ENCODE measurements around the gene YDJC. TPM values are rescaled to one million over a fixed set of nuclear protein-coding genes. Genes with fewer than 3 reads are reported as not detected.

YDJC gene
- total and polyA plus RNA-seq, 2 of the 13 experiments (the other 11 are each of a cell fraction or from before 2014, with no cell fraction given) = 15.3 to 32.0 TPM

DNA sequence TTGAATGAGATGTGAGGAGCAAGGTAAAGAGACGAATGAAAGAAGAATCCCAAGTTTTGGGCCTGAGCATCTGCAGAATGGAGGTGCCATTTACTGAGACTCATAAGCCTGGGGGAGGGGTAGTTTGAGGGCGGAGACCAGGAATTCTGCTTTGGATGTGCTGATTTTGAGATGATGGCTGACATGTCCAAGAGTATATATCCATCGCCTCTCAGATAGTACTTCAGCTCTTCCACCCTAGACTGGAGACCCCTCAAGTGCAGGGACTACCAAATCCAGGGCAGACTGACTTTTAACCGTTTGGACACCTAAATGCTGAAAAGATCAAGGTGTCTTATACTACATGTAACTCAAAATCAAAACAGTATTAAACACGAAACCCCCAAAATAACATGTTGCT is 11.0 kb upstream of the YDJC start:
- Histone ChIP-seq H3K27me3 (ENCODE audit: control insufficient read depth in 1 of 2, insufficient read depth in 2 of 2, low read length in 2 of 2) (peaks cover 0 to 4% of the 10 kb centered on the region in 2 experiments; a peak in 2 of 5 replicates), H3K9me3 (ENCODE audit: low read length) (no peaks in the 10 kb centered on the region), H3K36me3 (replicated peaks in 1 of 2; ENCODE audit: control insufficient read depth in 1 of 2, insufficient read depth in 2 of 2, low read length in 2 of 2) (peaks cover 0 to 8% of the 10 kb centered on the region in 2 experiments; a peak in 2 of 5 replicates), H3K4me3 (replicated peaks in 1 of 3; ENCODE audit: insufficient read depth in 1 of 3, low read depth in 2 of 3, low read length in 3 of 3) (peak overlapping the region in 2 of 3 experiments; percentile 40 to 85; a peak in 2 of 6 replicates), H3K27ac (ENCODE audit: extremely low read length, insufficient read depth, low read length) (peak overlapping the region; percentile 86), H3K4me2 (ENCODE audit: low read depth, low read length) (peak overlapping the region; percentile 96), H3K9ac (ENCODE audit: insufficient read depth, low read depth, low read length) (peak overlapping the region; percentile 85; the same call in 1 of the 2 replicates), H3K79me2 (ENCODE audit: insufficient read depth, low read length) (peaks cover 8% of the 10 kb centered on the region), H2AFZ (ENCODE audit: low read length) (no peak overlapping the region), H4K20me1 (ENCODE audit: insufficient read depth, low read length) (no peaks in the 10 kb centered on the region), H3K4me1 (ENCODE audit: insufficient read depth, low read length) (peaks cover 64% of the 10 kb centered on the region)
- FAIRE-seq (no peak), ATAC-seq (no peak), DNase-seq (ENCODE audit: low spot score) (no peak)
- 76% methylated on average over 5 of the region's 5 CpGs for whole genome bisulfite sequencing (ENCODE audit: low lambda C conversion rate)
- no TSS peak for BruUV-seq (replicated peaks)
- POLR2A ChIA-PET = interaction anchor here (1.1 to 3.3 kb wide), 8 partner anchors 8 to 72 kb away, joined by 3 to 58 read pairs (median 11); partner anchors contain the start of genes CCDC116, PPIL2 and YDJC
- CTCF ChIA-PET (ENCODE audit: low intra/inter-chr PET ratio, low total read pairs) = interaction anchor here (3.0 kb wide), 1 partner anchor 11 kb away, joined by 16 read pairs; the partner anchor contains the start of gene YDJC
- in situ Hi-C loops (cut with HindIII; ENCODE audit: extremely low pct_ligation_motif_present, low pct_unique_long_range_greater_than_20kb) (no loop called here), intact Hi-C loops (cut with micrococcal nuclease; ENCODE audit: unreplicated experiment) (loop anchor here (5.0 kb wide), 1 partner anchor 49 kb away; no protein-coding TSS in a partner anchor)
- TF ChIP-seq ZNF282 (IDR thresholded peaks at IDR 0.05; ENCODE audit: partially characterized antibody) (no peak), FOXK1 (CRISPR knock-in tag; IDR thresholded peaks at IDR 0.05; ENCODE audit: borderline replicate concordance, low read depth) (no peak), PTBP1 (IDR thresholded peaks at IDR 0.05; ENCODE audit: low read depth, low read length, poor library complexity, severe bottlenecking) (no peak), ZFP37 (CRISPR knock-in tag; IDR thresholded peaks at IDR 0.05; ENCODE audit: borderline replicate concordance) (no peak), SAFB2 (CRISPR knock-in tag; IDR thresholded peaks at IDR 0.05; ENCODE audit: borderline replicate concordance, low read depth) (no peak), ZFP90 (CRISPR knock-in tag; IDR thresholded peaks at IDR 0.05; ENCODE audit: borderline replicate concordance) (no peak), MEIS1 (CRISPR knock-in tag; IDR thresholded peaks at IDR 0.05; ENCODE audit: borderline replicate concordance) (no peak), BORCS8-MEF2B (CRISPR knock-in tag; IDR thresholded peaks at IDR 0.05) (no peak), EEA1 (CRISPR knock-in tag; IDR thresholded peaks at IDR 0.05; ENCODE audit: borderline replicate concordance) (no peak), HMGA1 (CRISPR knock-in tag; conservative IDR thresholded peaks at IDR 0.05) (no peak), EZH2 (conservative IDR thresholded peaks at IDR 0.05; ENCODE audit: low read depth, low read length) (no peak)
- TF ChIP-seq, protein P1, sequence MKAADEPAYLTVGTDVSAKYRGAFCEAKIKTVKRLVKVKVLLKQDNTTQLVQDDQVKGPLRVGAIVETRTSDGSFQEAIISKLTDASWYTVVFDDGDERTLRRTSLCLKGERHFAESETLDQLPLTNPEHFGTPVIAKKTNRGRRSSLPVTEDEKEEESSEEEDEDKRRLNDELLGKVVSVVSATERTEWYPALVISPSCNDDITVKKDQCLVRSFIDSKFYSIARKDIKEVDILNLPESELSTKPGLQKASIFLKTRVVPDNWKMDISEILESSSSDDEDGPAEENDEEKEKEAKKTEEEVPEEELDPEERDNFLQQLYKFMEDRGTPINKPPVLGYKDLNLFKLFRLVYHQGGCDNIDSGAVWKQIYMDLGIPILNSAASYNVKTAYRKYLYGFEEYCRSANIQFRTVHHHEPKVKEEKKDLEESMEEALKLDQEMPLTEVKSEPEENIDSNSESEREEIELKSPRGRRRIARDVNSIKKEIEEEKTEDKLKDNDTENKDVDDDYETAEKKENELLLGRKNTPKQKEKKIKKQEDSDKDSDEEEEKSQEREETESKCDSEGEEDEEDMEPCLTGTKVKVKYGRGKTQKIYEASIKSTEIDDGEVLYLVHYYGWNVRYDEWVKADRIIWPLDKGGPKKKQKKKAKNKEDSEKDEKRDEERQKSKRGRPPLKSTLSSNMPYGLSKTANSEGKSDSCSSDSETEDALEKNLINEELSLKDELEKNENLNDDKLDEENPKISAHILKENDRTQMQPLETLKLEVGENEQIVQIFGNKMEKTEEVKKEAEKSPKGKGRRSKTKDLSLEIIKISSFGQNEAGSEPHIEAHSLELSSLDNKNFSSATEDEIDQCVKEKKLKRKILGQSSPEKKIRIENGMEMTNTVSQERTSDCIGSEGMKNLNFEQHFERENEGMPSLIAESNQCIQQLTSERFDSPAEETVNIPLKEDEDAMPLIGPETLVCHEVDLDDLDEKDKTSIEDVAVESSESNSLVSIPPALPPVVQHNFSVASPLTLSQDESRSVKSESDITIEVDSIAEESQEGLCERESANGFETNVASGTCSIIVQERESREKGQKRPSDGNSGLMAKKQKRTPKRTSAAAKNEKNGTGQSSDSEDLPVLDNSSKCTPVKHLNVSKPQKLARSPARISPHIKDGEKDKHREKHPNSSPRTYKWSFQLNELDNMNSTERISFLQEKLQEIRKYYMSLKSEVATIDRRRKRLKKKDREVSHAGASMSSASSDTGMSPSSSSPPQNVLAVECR (CRISPR knock-in tag; IDR thresholded peaks at IDR 0.05; ENCODE audit: borderline replicate concordance) = no peak
- TF ChIP-seq, protein P2, sequence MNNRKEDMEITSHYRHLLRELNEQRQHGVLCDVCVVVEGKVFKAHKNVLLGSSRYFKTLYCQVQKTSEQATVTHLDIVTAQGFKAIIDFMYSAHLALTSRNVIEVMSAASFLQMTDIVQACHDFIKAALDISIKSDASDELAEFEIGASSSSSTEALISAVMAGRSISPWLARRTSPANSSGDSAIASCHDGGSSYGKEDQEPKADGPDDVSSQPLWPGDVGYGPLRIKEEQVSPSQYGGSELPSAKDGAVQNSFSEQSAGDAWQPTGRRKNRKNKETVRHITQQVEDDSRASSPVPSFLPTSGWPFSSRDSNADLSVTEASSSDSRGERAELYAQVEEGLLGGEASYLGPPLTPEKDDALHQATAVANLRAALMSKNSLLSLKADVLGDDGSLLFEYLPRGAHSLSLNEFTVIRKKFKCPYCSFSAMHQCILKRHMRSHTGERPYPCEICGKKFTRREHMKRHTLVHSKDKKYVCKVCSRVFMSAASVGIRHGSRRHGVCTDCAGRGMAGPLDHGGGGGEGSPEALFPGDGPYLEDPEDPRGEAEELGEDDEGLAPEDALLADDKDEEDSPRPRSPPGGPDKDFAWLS (CRISPR knock-in tag; IDR thresholded peaks at IDR 0.05; ENCODE audit: borderline replicate concordance) = no peak
- TF ChIP-seq, protein P3, sequence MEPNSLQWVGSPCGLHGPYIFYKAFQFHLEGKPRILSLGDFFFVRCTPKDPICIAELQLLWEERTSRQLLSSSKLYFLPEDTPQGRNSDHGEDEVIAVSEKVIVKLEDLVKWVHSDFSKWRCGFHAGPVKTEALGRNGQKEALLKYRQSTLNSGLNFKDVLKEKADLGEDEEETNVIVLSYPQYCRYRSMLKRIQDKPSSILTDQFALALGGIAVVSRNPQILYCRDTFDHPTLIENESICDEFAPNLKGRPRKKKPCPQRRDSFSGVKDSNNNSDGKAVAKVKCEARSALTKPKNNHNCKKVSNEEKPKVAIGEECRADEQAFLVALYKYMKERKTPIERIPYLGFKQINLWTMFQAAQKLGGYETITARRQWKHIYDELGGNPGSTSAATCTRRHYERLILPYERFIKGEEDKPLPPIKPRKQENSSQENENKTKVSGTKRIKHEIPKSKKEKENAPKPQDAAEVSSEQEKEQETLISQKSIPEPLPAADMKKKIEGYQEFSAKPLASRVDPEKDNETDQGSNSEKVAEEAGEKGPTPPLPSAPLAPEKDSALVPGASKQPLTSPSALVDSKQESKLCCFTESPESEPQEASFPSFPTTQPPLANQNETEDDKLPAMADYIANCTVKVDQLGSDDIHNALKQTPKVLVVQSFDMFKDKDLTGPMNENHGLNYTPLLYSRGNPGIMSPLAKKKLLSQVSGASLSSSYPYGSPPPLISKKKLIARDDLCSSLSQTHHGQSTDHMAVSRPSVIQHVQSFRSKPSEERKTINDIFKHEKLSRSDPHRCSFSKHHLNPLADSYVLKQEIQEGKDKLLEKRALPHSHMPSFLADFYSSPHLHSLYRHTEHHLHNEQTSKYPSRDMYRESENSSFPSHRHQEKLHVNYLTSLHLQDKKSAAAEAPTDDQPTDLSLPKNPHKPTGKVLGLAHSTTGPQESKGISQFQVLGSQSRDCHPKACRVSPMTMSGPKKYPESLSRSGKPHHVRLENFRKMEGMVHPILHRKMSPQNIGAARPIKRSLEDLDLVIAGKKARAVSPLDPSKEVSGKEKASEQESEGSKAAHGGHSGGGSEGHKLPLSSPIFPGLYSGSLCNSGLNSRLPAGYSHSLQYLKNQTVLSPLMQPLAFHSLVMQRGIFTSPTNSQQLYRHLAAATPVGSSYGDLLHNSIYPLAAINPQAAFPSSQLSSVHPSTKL (CRISPR knock-in tag; IDR thresholded peaks at IDR 0.05) = no peak
